Measurements from ENCODE around the gene CAMK2A. TPM values are rescaled to one million over a fixed set of nuclear protein-coding genes. Genes with fewer than 3 reads are reported as not detected.

Gene CAMK2A
- total and polyA plus RNA-seq, 5 experiments from 2014 or later: not detected

DNA sequence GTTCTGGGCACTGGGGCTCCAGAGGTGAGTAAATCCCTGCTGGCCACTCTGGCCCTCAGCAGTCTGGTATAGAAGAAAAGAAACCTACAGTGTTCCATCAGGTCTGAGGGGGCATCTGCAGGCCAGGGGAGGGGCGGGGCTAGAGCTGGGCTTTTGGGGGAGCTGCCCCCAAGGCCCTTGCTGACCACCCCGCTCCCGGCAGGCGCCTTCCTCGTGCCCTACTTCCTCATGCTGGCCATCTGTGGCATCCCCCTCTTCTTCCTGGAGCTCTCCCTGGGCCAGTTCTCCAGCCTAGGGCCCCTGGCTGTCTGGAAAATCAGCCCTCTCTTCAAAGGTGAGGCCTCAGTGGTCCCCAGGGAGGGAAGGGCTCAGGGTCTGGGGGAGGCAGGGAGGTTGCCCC, 93.1 kb downstream of the CAMK2A start:
- no peak for DNase-seq
- no peak for ATAC-seq
- Mint-ChIP-seq H3K9me3 (no peaks in the 10 kb centered on the region), H3K4me1 (peaks cover 0 to 5% (median 0%) of the 10 kb centered on the region in 4 donors), H3K36me3 (peaks cover 0 to 2% (median 0%) of the 10 kb centered on the region in 3 donors), H3K27me3 (peaks cover 13 to 68% (median 37%) of the 10 kb centered on the region in 5 donors), H3K4me3 (no peak overlapping the region), H3K27ac (no peak overlapping the region)
- POLR2A ChIA-PET: no interaction called here

- Mint-ChIP-seq H3K27ac (no peak overlapping the region), H3K9me3 (no peaks in the 10 kb centered on the region), H3K27me3 (peaks cover 13 to 70% (median 39%) of the 10 kb centered on the region in 5 donors), H3K4me1 (peaks cover 0 to 5% (median 0%) of the 10 kb centered on the region in 4 donors), H3K4me3 (no peak overlapping the region), H3K36me3 (peaks cover 0 to 2% (median 0%) of the 10 kb centered on the region in 3 donors)
- no peak for ATAC-seq
- no peak for DNase-seq
- POLR2A ChIA-PET: no interaction called here
Measured at GRCh38 chr5:150195736-150196485, 93.7 kb downstream of the CAMK2A start.

DNA sequence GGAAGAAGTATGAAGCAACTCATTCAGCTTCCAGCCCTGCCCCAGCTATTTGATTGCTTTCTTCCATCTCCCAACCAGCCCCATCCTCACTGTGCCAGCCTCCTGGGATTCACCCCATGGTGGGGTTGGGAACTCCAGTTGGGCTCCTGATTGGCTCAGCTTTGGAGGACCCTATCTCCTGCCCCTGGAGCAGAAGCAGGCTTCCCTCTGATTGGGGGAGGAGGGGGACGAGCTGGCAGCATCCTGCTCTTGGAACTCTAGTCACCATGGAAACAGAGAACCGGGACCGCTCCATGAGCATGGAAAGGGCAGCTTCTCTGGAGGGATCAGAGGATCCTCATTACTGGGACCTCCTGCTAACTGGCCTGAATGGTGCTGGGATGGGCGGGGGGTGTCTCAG, 97.1 kb downstream of the CAMK2A start:
- no peak for DNase-seq
- Mint-ChIP-seq H3K4me1 (peaks cover 0 to 2% (median 0%) of the 10 kb centered on the region in 4 donors), H3K27ac (no peak overlapping the region), H3K9me3 (no peaks in the 10 kb centered on the region), H3K27me3 (peaks cover 17 to 59% (median 37%) of the 10 kb centered on the region in 5 donors), H3K4me3 (no peak overlapping the region), H3K36me3 (no peaks in the 10 kb centered on the region)
- POLR2A ChIA-PET: interaction anchor here (0.6 kb wide), 1 partner anchor 944 kb away, joined by 3 read pairs; no protein-coding TSS in a partner anchor
- ATAC-seq: no peak

GRCh38 chr5:150190987-150191386, 98.6 kb downstream of the CAMK2A start:
- Mint-ChIP-seq H3K27ac (no peak overlapping the region), H3K27me3 (peaks cover 20 to 52% (median 34%) of the 10 kb centered on the region in 5 donors), H3K4me1 (peaks cover 0 to 2% (median 0%) of the 10 kb centered on the region in 4 donors), H3K36me3 (no peaks in the 10 kb centered on the region), H3K4me3 (no peak overlapping the region), H3K9me3 (no peaks in the 10 kb centered on the region)
- ATAC-seq: no peak
- POLR2A ChIA-PET: no interaction called here
- no peak for DNase-seq

DNA sequence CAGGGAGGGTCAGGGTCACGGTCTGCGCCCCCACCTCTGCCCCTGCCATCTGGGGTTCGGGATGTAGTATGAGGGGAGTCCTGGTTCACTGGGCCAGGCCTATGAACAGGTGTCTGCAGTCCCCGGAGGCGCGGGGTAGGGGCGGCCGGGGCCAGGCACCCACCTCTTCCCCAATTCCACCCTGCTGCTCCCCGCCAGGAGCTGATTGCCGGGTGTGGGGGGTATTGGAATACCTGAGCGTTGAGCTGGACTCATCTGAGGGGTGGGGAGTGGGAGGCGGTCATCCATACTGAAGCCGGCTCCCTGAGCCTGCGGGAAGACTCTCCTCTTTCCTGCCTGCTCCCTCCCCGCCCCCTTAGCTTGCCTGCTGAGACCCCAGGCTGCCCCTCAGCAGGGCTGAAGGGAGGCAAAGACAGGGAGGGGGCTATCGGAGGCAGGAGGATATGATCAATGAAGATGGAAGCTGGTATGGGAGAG, 99.0 kb downstream of the CAMK2A start:
- Mint-ChIP-seq H3K36me3 (no peaks in the 10 kb centered on the region), H3K9me3 (no peaks in the 10 kb centered on the region), H3K4me3 (no peak overlapping the region), H3K4me1 (peaks cover 0 to 2% (median 0%) of the 10 kb centered on the region in 4 donors), H3K27ac (peak overlapping the region in 1 of 10 donors; percentile 29), H3K27me3 (peaks cover 20 to 48% (median 33%) of the 10 kb centered on the region in 5 donors)
- POLR2A ChIA-PET: no interaction called here
- DNase-seq (no peak), ATAC-seq (no peak)

DNA sequence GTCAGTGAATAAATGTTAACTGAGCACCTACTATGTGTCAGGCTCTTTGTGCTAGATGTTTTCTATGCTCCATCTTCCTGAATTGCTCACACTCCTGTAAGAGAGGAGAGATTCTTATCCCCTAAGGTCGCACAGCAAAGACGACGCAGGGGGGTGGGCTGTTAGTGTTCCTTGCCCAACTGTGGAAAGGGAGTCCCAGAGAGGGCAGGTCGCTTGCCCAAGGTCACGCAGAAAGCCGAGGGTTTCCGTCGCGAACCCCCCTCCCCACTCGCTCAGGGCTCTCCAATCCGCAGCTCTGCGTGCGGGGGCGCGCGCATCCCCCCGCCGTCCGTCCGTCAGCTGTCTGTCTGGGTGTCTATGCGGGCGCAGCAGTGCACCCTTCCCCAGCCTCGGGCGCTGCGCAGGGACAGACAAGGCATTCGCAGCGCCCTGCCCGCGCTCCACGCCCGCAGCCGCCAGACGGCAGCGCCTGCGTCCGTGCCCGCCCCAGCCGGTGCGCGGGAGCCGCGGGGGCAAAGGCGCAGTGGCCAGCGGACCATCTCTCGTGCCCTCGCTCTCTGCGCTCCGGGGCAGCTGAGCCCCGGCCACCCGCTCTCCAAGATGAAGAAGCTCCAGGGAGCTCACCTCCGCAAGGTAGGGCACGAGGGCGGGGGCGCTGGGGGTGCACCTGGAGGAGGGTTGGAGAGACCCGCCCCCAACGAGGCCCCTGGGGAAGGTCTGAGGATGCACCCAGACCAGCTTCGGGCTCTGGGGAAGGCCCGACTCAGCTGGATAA, 99.7 kb downstream of the CAMK2A start, which contains the start of gene SLC6A7:
SLC6A7 (plus strand) TSS at position 335 of the 775 bp plus-strand sequence; CDS start at position 601, 266 bp downstream.
- DNase-seq (no peak), ATAC-seq (no peak)
- Mint-ChIP-seq H3K4me3 (no peak within 1 kb of the TSS), H3K27me3 (peaks cover 20 to 44% (median 27%) of the 10 kb centered on the region in 5 donors), H3K27ac (peak within 1 kb of the TSS in 1 of 10 donors; percentile 29), H3K9me3 (no peaks in the 10 kb centered on the region), H3K4me1 (no peaks in the 10 kb centered on the region), H3K36me3 (no peaks in the 10 kb centered on the region)
- POLR2A ChIA-PET: no interaction called here

GRCh38 chr5:150189326-150189725, 100.2 kb downstream of the CAMK2A start:
- H3K27me3 Mint-ChIP-seq: peaks cover 20 to 44% (median 27%) of the 10 kb centered on the region in 5 donors
- no peak overlapping the region for H3K4me3 Mint-ChIP-seq
- no peaks in the 10 kb centered on the region for H3K4me1 Mint-ChIP-seq
- ATAC-seq: no peak
- POLR2A ChIA-PET: no interaction called here
- no peak overlapping the region for H3K27ac Mint-ChIP-seq
- H3K36me3 Mint-ChIP-seq: no peaks in the 10 kb centered on the region
- no peaks in the 10 kb centered on the region for H3K9me3 Mint-ChIP-seq
- no peak for DNase-seq

GRCh38 chr5:150188146-150188842, 101.3 kb downstream of the CAMK2A start:
- H3K9me3 Mint-ChIP-seq: no peaks in the 10 kb centered on the region
- no peak overlapping the region for H3K4me3 Mint-ChIP-seq
- H3K27ac Mint-ChIP-seq: peak overlapping the region in 1 of 10 donors; percentile 65
- H3K36me3 Mint-ChIP-seq: no peaks in the 10 kb centered on the region
- ATAC-seq (no peak), DNase-seq (no peak)
- POLR2A ChIA-PET: no interaction called here
- H3K4me1 Mint-ChIP-seq: no peaks in the 10 kb centered on the region
- peaks cover 19 to 44% (median 26%) of the 10 kb centered on the region in 5 donors for H3K27me3 Mint-ChIP-seq

DNA sequence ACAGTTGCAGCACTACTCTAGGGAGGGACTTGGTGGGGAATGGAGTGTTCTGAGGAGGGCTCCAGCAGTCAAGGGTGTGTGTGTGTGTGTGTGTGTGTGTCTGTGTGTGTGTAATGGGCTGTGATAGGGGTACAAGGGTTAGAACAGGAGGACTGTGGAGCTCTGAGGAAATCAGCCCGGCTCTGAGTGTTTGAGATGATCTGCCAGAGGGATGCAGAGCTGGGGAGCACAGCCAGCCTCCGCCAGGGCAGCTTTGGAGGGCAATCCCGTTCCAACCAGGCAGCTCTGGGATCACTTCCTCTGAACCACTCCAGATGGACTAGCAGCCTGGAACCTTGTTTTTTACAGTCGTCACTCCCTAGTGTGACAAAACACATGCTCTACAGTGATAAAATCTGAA, 102.7 kb downstream of the CAMK2A start:
- no peak overlapping the region for H3K4me3 Mint-ChIP-seq
- DNase-seq (no peak), ATAC-seq (no peak)
- POLR2A ChIA-PET: no interaction called here
- peaks cover 16 to 34% (median 24%) of the 10 kb centered on the region in 5 donors for H3K27me3 Mint-ChIP-seq
- no peaks in the 10 kb centered on the region for H3K36me3 Mint-ChIP-seq
- no peak overlapping the region for H3K27ac Mint-ChIP-seq
- no peaks in the 10 kb centered on the region for H3K9me3 Mint-ChIP-seq
- H3K4me1 Mint-ChIP-seq: no peaks in the 10 kb centered on the region

- H3K4me1 Mint-ChIP-seq: no peaks in the 10 kb centered on the region
Measured at GRCh38 chr5:150186137-150186536, 103.4 kb downstream of the CAMK2A start.

GRCh38 chr5:150184990-150185912, 104.3 kb downstream of the CAMK2A start:
- Mint-ChIP-seq H3K9me3 (no peaks in the 10 kb centered on the region), H3K4me3 (no peak overlapping the region), H3K36me3 (no peaks in the 10 kb centered on the region), H3K4me1 (no peaks in the 10 kb centered on the region), H3K27ac (peak overlapping the region in 1 of 10 donors; percentile 20), H3K27me3 (peaks cover 7 to 22% (median 17%) of the 10 kb centered on the region in 5 donors)
- POLR2A ChIA-PET: no interaction called here
- ATAC-seq (no peak), DNase-seq (no peak)

More at GRCh38 chr5:150186137-150186536, 103.4 kb downstream of the CAMK2A start:
- Mint-ChIP-seq H3K4me3 (no peak overlapping the region), H3K27ac (no peak overlapping the region), H3K27me3 (peaks cover 13 to 31% (median 19%) of the 10 kb centered on the region in 5 donors), H3K36me3 (no peaks in the 10 kb centered on the region), H3K9me3 (no peaks in the 10 kb centered on the region)
- DNase-seq: no peak
- no peak for ATAC-seq
- POLR2A ChIA-PET: no interaction called here

GRCh38 chr5:150184006-150184405, 105.6 kb downstream of the CAMK2A start:
- Mint-ChIP-seq H3K4me3 (no peak overlapping the region), H3K27ac (no peak overlapping the region), H3K36me3 (no peaks in the 10 kb centered on the region), H3K9me3 (no peaks in the 10 kb centered on the region), H3K27me3 (peaks cover 3 to 13% (median 10%) of the 10 kb centered on the region in 5 donors), H3K4me1 (no peaks in the 10 kb centered on the region)
- POLR2A ChIA-PET: no interaction called here
- DNase-seq (no peak), ATAC-seq (no peak)

Data from naive thymus-derived CD8-positive, alpha-beta T cell (primary cell).